Sigmoid colon (tissue), 7 donors: ENCODE results near the gene MKI67. TPM values are rescaled to one million over a fixed set of nuclear protein-coding genes. Genes with fewer than 3 reads are reported as not detected.
A peak's percentile ranks its signal among the peaks of the same experiment; 100 is the strongest.

Experiments
- DNase-seq: peaks from one replicate; pipeline ENCODE4 v3.0.0-alpha.2; 2019
- H3K27ac ChIP-seq, 4 donors: fragments of 200-600 bp; sonication (generic); one replicate each; pipeline ENCODE4 v1.5.1; 2016 to 2019; ENCODE audit warnings: mild to moderate bottlenecking in 1 of 4
- H3K27me3 ChIP-seq, 3 donors: fragments of 200-600 bp; sonication (generic); one replicate each; pipeline ENCODE4 v1.5.1; 2019; ENCODE audit warnings: mild to moderate bottlenecking in 1 of 3
- H3K36me3 ChIP-seq, 4 donors: fragments of 200-600 bp; sonication (generic); one replicate each; pipeline ENCODE4 v1.5.1; 2016 to 2019
- H3K4me1 ChIP-seq, 4 donors: fragments of 200-600 bp; sonication (generic); one replicate each; pipeline ENCODE4 v1.5.1; 2017 to 2019
- H3K4me3 ChIP-seq, 4 donors: fragments of 200-600 bp; sonication (generic); one replicate each; pipeline ENCODE4 v1.5.1; 2017 to 2019; ENCODE audit warnings: mild to moderate bottlenecking in 2 of 4, moderate library complexity in 1 of 4
- H3K9me3 ChIP-seq, 4 donors: fragments of 200-600 bp in 3 of 4; sonication (generic) in 3 of 4; one replicate each; pipeline versions ENCODE4 v1.5.1 to v1.6.1; 2013 to 2019
- CTCF ChIP-seq, 4 experiments: fragments of 450-650 bp in 3 of 4; fragments of 200-600 bp in 1 of 4; IDR thresholded peaks; one replicate each; pipeline ENCODE4 v1.5.1; 2016 to 2019; ENCODE audit warnings: antibody characterized with exemption in 4 of 4, mild to moderate bottlenecking in 3 of 4, moderate library complexity in 2 of 4
- EP300 ChIP-seq, 4 donors: sonication (generic); formaldehyde crosslinking; IDR thresholded peaks; one replicate each; pipeline ENCODE4 v1.6.1; 2017; ENCODE audit warnings: antibody characterized with exemption in 4 of 4
- POLR2A ChIP-seq, 2 donors: fragments of 450-650 bp; IDR thresholded peaks; one replicate each; pipeline ENCODE4 v1.6.1; 2016; ENCODE audit warnings: antibody characterized with exemption in 2 of 2, mild to moderate bottlenecking in 2 of 2, moderate library complexity in 2 of 2
- POLR2AphosphoS5 ChIP-seq, 4 donors: sonication (generic); formaldehyde crosslinking; IDR thresholded peaks; one replicate each; pipeline ENCODE4 v1.6.1; 2017; ENCODE audit warnings: antibody characterized with exemption in 4 of 4
- WGBS, 2 donors: extraction: QIAGEN DNeasy Blood & Tissue Kit; methylation state at CpG; one replicate each; pipeline ENCODE4 v1.1.7; 2013; 5-methylcytosine and 5-hydroxymethylcytosine counted together
- intact Hi-C: fragments of 100-400 bp; cut with DNase I; formaldehyde crosslinking; loops from one replicate; pipeline ENCODE4 v1.15.1; 2023
- polyA plus RNA-seq, 3 donors: library from polyadenylated mRNA; stranded (reverse); fragments of 200-250 nt; gene quantifications; one replicate each; pipeline ENCODE4 v1.2.3, GENCODE V29; 2013
- total RNA-seq, 4 donors: library from RNA; depleted of rRNA; stranded (reverse); fragments of >200 nt; gene quantifications; one replicate each; pipeline ENCODE4 v1.1.0, GENCODE V29; 2016
- donor health status: healthy with polysubstance abuse.
- donor health status: Bipolar disorder and iron deficiency.
- donor health status: healthy.

The MKI67 gene
- total and polyA plus RNA-seq, 7 donors: 0.49 to 29.0 (median 1.2) TPM

- Histone ChIP-seq H3K4me3 (no peak overlapping the region), H3K9me3 (no peaks in the 10 kb centered on the region), H3K4me1 (no peaks in the 10 kb centered on the region), H3K27me3 (no peaks in the 10 kb centered on the region), H3K27ac (no peak overlapping the region), H3K36me3 (peaks cover 0 to 29% (median 0%) of the 10 kb centered on the region in 4 donors)
- intact Hi-C loops: loop anchor here (2.0 kb wide), 1 partner anchor 70 kb away; no protein-coding TSS in a partner anchor
- peak; percentile 52 for DNase-seq
- WGBS, 2 donors: 74 to 75% methylated on average over 17 of the region's 17 CpGs
- no peak for TF ChIP-seq POLR2A (IDR thresholded peaks at IDR 0.05)
- TF ChIP-seq CTCF (IDR thresholded peaks at IDR 0.05): peak in 3 of 4 experiments; percentile 30 to 53 (median 45)
These were observed 47.9 kb downstream of the MKI67 start for GRCh38 chr10:128078136-128078969.

- H3K27me3 ChIP-seq: no peaks in the 10 kb centered on the region
- H3K4me3 ChIP-seq: no peak overlapping the region
- peaks cover 0 to 36% (median 0%) of the 10 kb centered on the region in 4 donors for H3K36me3 ChIP-seq
- intact Hi-C loops: no loop called here
- peak; percentile 50 for DNase-seq
- H3K27ac ChIP-seq: no peak overlapping the region
- H3K9me3 ChIP-seq: no peaks in the 10 kb centered on the region
- no peak for TF ChIP-seq POLR2A (IDR thresholded peaks at IDR 0.05)
- no peak for TF ChIP-seq EP300 (IDR thresholded peaks at IDR 0.05)
- 89 to 94% methylated on average over 21 of the region's 21 CpGs for WGBS, 2 donors
- H3K4me1 ChIP-seq: no peaks in the 10 kb centered on the region
These were observed 48.9 kb downstream of the MKI67 start for GRCh38 chr10:128077155-128077875.

GRCh38 chr10:128074589-128074988, 51.6 kb downstream of the MKI67 start:
- WGBS, 2 donors: 77 to 96% methylated on average over 5 of the region's 5 CpGs
- H3K36me3 ChIP-seq: peaks cover 0 to 47% (median 0%) of the 10 kb centered on the region in 4 donors
- H3K4me1 ChIP-seq: peaks cover 0 to under 1% (median 0%) of the 10 kb centered on the region in 4 donors
- DNase-seq: no peak
- H3K4me3 ChIP-seq: no peak overlapping the region
- H3K27me3 ChIP-seq: no peaks in the 10 kb centered on the region
- TF ChIP-seq CTCF (IDR thresholded peaks at IDR 0.05): no peak
- no peak for TF ChIP-seq EP300 (IDR thresholded peaks at IDR 0.05)
- TF ChIP-seq POLR2A (IDR thresholded peaks at IDR 0.05): no peak
- TF ChIP-seq POLR2AphosphoS5 (IDR thresholded peaks at IDR 0.05): no peak
- no peaks in the 10 kb centered on the region for H3K9me3 ChIP-seq
- no peak overlapping the region for H3K27ac ChIP-seq
- intact Hi-C loops: no loop called here

- intact Hi-C loops: no loop called here
- TF ChIP-seq CTCF (IDR thresholded peaks at IDR 0.05): no peak
- TF ChIP-seq POLR2A (IDR thresholded peaks at IDR 0.05): no peak
- TF ChIP-seq POLR2AphosphoS5 (IDR thresholded peaks at IDR 0.05): no peak
- TF ChIP-seq EP300 (IDR thresholded peaks at IDR 0.05): no peak
- peaks cover 0 to 44% (median 0%) of the 10 kb centered on the region in 4 donors for H3K36me3 ChIP-seq
These were observed 52.3 kb downstream of the MKI67 start for GRCh38 chr10:128073890-128074289.

More at GRCh38 chr10:128073890-128074289, 52.3 kb downstream of the MKI67 start:
- Histone ChIP-seq H3K9me3 (no peaks in the 10 kb centered on the region), H3K4me3 (no peak overlapping the region), H3K27ac (no peak overlapping the region), H3K4me1 (peaks cover 0 to 3% (median 0%) of the 10 kb centered on the region in 4 donors), H3K27me3 (no peaks in the 10 kb centered on the region)
- no peak for DNase-seq
- WGBS, 2 donors: 83 to 89% methylated on average over 2 of the region's 2 CpGs
